Measurements from ENCODE around the gene CHMP2B. TPM values are rescaled to one million over a fixed set of nuclear protein-coding genes. Genes with fewer than 3 reads are reported as not detected.
"Not testable (repeated sequence)": the region's sequence is repeated elsewhere in the genome, so short reads cannot be mapped to it uniquely, and the experiment has no call there.

Gene CHMP2B
- total RNA-seq, 2 experiments from 2014 or later = 33.3 to 34.1 TPM

- POLR2A ChIA-PET = no interaction called here
- CTCF ChIA-PET = no interaction called here
Measured at GRCh38 chr3:87288446-87288845, 61.3 kb downstream of the CHMP2B start.

- CTCF ChIA-PET = interaction anchor here (0.6 to 0.7 kb wide), 2 partner anchors 13 to 676 kb away, joined by 3 read pairs; no protein-coding TSS in a partner anchor
Measured at GRCh38 chr3:87298111-87298718, 71.1 kb downstream of the CHMP2B start.

DNA sequence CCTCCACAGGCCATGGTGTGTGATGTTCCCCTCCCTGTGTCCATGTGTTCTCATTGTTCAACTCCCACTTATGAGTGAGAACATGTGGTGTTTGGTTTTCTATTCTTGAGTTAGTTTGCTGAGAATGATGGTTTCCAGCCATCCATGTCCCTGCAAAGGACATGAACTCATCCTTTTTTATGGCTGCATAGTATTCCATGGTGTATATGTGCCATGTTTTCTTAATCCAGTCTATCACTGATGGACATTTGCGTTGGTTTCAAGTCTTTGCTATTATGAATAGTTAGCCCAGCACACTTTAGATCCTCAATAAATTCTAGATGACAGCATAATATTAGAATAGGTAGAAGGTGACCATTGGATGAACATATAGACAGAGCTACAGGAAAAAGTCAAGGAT, 77.9 kb downstream of the CHMP2B start:
- CTCF ChIA-PET, POLR2A ChIA-PET: not testable (repeated sequence)

More at GRCh38 chr3:87298111-87298718, 71.1 kb downstream of the CHMP2B start:
- POLR2A ChIA-PET = no interaction called here

Other genes with a start within 250 kb of the CHMP2B start
- not detected for gene VGLL3, start 236.2 kb upstream of the CHMP2B start, total RNA-seq
- not detected for gene POU1F1, start 49.3 kb downstream of the CHMP2B start, total RNA-seq

Measured in activated CD8-positive, alpha-beta memory T cell treated with anti-CD3 and anti-CD28 coated beads for 36 hours (primary cell).